Uterus (tissue), 2 donors: ENCODE measurements around the gene BTD.

ENCODE experiments used
- POLR2A ChIP-seq, 2 donors: fragments of 450-650 bp; IDR thresholded peaks; one replicate each; pipeline ENCODE4 v1.6.1; 2016; ENCODE audit warnings: antibody characterized with exemption in 2 of 2, mild to moderate bottlenecking in 1 of 2, moderate library complexity in 1 of 2
- TF ChIP-seq, protein P1 (sequence below), 4 experiments: fragments of 200-600 bp in 2 of 4; fragments of 450-650 bp in 2 of 4; sonication (generic) in 2 of 4; IDR thresholded peaks; one replicate each; pipeline ENCODE4 v1.5.1; 2016 to 2019; ENCODE audit warnings: antibody characterized with exemption in 4 of 4, mild to moderate bottlenecking in 2 of 4, moderate library complexity in 1 of 4

- TF ChIP-seq, protein P1, sequence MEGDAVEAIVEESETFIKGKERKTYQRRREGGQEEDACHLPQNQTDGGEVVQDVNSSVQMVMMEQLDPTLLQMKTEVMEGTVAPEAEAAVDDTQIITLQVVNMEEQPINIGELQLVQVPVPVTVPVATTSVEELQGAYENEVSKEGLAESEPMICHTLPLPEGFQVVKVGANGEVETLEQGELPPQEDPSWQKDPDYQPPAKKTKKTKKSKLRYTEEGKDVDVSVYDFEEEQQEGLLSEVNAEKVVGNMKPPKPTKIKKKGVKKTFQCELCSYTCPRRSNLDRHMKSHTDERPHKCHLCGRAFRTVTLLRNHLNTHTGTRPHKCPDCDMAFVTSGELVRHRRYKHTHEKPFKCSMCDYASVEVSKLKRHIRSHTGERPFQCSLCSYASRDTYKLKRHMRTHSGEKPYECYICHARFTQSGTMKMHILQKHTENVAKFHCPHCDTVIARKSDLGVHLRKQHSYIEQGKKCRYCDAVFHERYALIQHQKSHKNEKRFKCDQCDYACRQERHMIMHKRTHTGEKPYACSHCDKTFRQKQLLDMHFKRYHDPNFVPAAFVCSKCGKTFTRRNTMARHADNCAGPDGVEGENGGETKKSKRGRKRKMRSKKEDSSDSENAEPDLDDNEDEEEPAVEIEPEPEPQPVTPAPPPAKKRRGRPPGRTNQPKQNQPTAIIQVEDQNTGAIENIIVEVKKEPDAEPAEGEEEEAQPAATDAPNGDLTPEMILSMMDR (IDR thresholded peaks at IDR 0.05), result no peak
- TF ChIP-seq POLR2A (IDR thresholded peaks at IDR 0.05), result no peak
Observed at GRCh38 chr3:15633159-15633558, 31.6 kb downstream of the BTD start.
